Nephron progenitor cell (in vitro differentiated cells): Measurements from ENCODE around the gene DTD1.

Experiments used
- DNase-seq: peaks from one replicate; pipeline ENCODE4 v3.0.0; 2021
- H3K27ac Mint-ChIP-seq: 2 replicates; pipeline ENCODE4 v1.8.0; 2021; ENCODE audit warnings: mild to moderate bottlenecking, moderate library complexity, mixed read lengths
- H3K27me3 Mint-ChIP-seq: 2 replicates; pipeline ENCODE4 v1.8.0; 2021; ENCODE audit warnings: mild to moderate bottlenecking, low read depth, mixed read lengths; ENCODE audit not compliant: poor library complexity
- H3K36me3 Mint-ChIP-seq: 2 replicates; pipeline ENCODE4 v1.8.0; 2021; ENCODE audit warnings: low read depth, mixed read lengths
- H3K4me1 Mint-ChIP-seq: 2 replicates; pipeline ENCODE4 v1.8.0; 2021; ENCODE audit warnings: mixed read lengths
- H3K4me3 Mint-ChIP-seq: 2 replicates; pipeline ENCODE4 v1.8.0; 2021; ENCODE audit warnings: mild to moderate bottlenecking, moderate library complexity, mixed read lengths
- H3K9me3 Mint-ChIP-seq: 2 replicates; pipeline ENCODE4 v1.8.0; 2021; ENCODE audit warnings: mild to moderate bottlenecking, moderate library complexity, mixed read lengths
- CTCF ChIP-seq: fragments of 200-600 bp; sonication (generic); IDR thresholded peaks from 2 replicates; pipeline ENCODE4 v1.5.0; 2021; ENCODE audit warnings: antibody characterized with exemption

The DTD1 gene

GRCh38 chr20:18633411-18633810 is 45.6 kb downstream of the DTD1 start:
- no peaks in the 10 kb centered on the region for H3K27me3 Mint-ChIP-seq
- H3K9me3 Mint-ChIP-seq = no peaks in the 10 kb centered on the region
- no peak overlapping the region for H3K27ac Mint-ChIP-seq
- H3K36me3 Mint-ChIP-seq = peaks cover 19% of the 10 kb centered on the region
- peaks cover 14% of the 10 kb centered on the region for H3K4me1 Mint-ChIP-seq
- no peak for DNase-seq
- TF ChIP-seq CTCF = no peak
- no peak overlapping the region for H3K4me3 Mint-ChIP-seq

GRCh38 chr20:18634501-18634900 is 46.6 kb downstream of the DTD1 start:
- TF ChIP-seq CTCF = no peak
- H3K9me3 Mint-ChIP-seq = no peaks in the 10 kb centered on the region
- DNase-seq = no peak
- H3K4me3 Mint-ChIP-seq = no peak overlapping the region
- H3K36me3 Mint-ChIP-seq = peaks cover 18% of the 10 kb centered on the region
- H3K4me1 Mint-ChIP-seq = peaks cover 22% of the 10 kb centered on the region
- no peak overlapping the region for H3K27ac Mint-ChIP-seq
- no peaks in the 10 kb centered on the region for H3K27me3 Mint-ChIP-seq

- no peaks in the 10 kb centered on the region for H3K27me3 Mint-ChIP-seq
- H3K27ac Mint-ChIP-seq = no peak overlapping the region
- TF ChIP-seq CTCF = no peak
- no peak for DNase-seq
- peaks cover 18% of the 10 kb centered on the region for H3K36me3 Mint-ChIP-seq
- H3K4me3 Mint-ChIP-seq = no peak overlapping the region
- no peaks in the 10 kb centered on the region for H3K9me3 Mint-ChIP-seq
- peaks cover 27% of the 10 kb centered on the region for H3K4me1 Mint-ChIP-seq
Measured at GRCh38 chr20:18635380-18635779, 47.5 kb downstream of the DTD1 start.

- no peak for DNase-seq
- H3K4me3 Mint-ChIP-seq = no peak overlapping the region
- no peak overlapping the region for H3K27ac Mint-ChIP-seq
- TF ChIP-seq CTCF = no peak
- peaks cover 14% of the 10 kb centered on the region for H3K36me3 Mint-ChIP-seq
- H3K9me3 Mint-ChIP-seq = no peaks in the 10 kb centered on the region
- H3K27me3 Mint-ChIP-seq = no peaks in the 10 kb centered on the region
- H3K4me1 Mint-ChIP-seq = peaks cover 27% of the 10 kb centered on the region
Measured at GRCh38 chr20:18637224-18637623, 49.4 kb downstream of the DTD1 start.

GRCh38 chr20:18638768-18639167 is 50.9 kb downstream of the DTD1 start:
- TF ChIP-seq CTCF = no peak
- H3K4me3 Mint-ChIP-seq = no peak overlapping the region
- no peaks in the 10 kb centered on the region for H3K9me3 Mint-ChIP-seq
- H3K27ac Mint-ChIP-seq = no peak overlapping the region
- H3K27me3 Mint-ChIP-seq = no peaks in the 10 kb centered on the region
- H3K4me1 Mint-ChIP-seq = peaks cover 14% of the 10 kb centered on the region
- DNase-seq = no peak
- peaks cover 14% of the 10 kb centered on the region for H3K36me3 Mint-ChIP-seq

GRCh38 chr20:18639501-18639979 is 51.7 kb downstream of the DTD1 start:
- H3K27ac Mint-ChIP-seq = no peak overlapping the region
- no peak overlapping the region for H3K4me3 Mint-ChIP-seq
- DNase-seq = no peak
- peaks cover 14% of the 10 kb centered on the region for H3K36me3 Mint-ChIP-seq
- peaks cover 17% of the 10 kb centered on the region for H3K4me1 Mint-ChIP-seq
- H3K27me3 Mint-ChIP-seq = no peaks in the 10 kb centered on the region
- no peaks in the 10 kb centered on the region for H3K9me3 Mint-ChIP-seq
- no peak for TF ChIP-seq CTCF
